ENCODE data around the gene KDM4C. TPM values are rescaled to one million over a fixed set of nuclear protein-coding genes. Genes with fewer than 3 reads are reported as not detected.

The KDM4C gene
- total and polyA plus RNA-seq, 2 donors (not counting 1 experiment from before 2014, with no cell fraction given), result 49.7 to 141 TPM

DNA sequence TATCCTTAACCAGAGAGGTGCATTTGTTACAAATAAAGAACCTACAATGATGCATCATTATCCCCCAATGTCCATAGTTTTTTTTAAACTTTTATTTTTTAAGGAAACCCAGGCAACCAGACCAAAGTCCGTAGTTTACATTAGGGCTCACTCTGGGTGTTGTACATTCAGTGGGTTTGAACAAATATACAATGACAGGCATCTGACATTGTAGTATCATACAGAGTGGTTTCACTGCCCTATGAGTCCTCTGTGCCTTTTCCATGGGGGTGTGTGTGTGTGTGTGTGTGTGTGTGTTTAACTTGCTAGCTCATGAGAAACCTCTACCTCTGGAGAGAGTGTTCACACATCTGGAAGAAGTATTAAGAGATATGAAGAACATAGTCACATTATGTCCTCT, 141.5 kb downstream of the KDM4C start:
- no peaks in the 10 kb centered on the region for H3K9me3 ChIP-seq (ENCODE audit: control extremely low read depth in 1 of 3, control insufficient read depth in 2 of 3, insufficient read depth in 1 of 3, low read length in 2 of 3)
- H3K4me3 Mint-ChIP-seq, result no peak overlapping the region
- peaks cover 5 to 51% of the 10 kb centered on the region in 2 experiments for H3K36me3 ChIP-seq (replicated peaks in 1 of 2; ENCODE audit: control extremely low read depth in 1 of 2, control insufficient read depth in 1 of 2, extremely low read depth in 1 of 2, insufficient read depth in 2 of 2, low read length in 1 of 2)
- no peak overlapping the region for H3K27ac ChIP-seq (ENCODE audit: low read length in 2 of 2)
- H3K79me2 ChIP-seq (ENCODE audit: control insufficient read depth, insufficient read depth, low read length), result peaks cover 77% of the 10 kb centered on the region
- no peak overlapping the region for H3K4me2 ChIP-seq (replicated peaks; ENCODE audit: low read depth, low read length, poor library complexity, severe bottlenecking)
- no peaks in the 10 kb centered on the region for H3K9me3 Mint-ChIP-seq (ENCODE audit: insufficient read depth)
- no peaks in the 10 kb centered on the region for H3K27me3 ChIP-seq (replicated peaks in 1 of 4; ENCODE audit: control extremely low read depth in 1 of 4, control insufficient read depth in 3 of 4, insufficient read depth in 4 of 4, low read length in 3 of 4)
- H3K27ac Mint-ChIP-seq, result no peak overlapping the region
- H3K4me1 ChIP-seq (ENCODE audit: control insufficient read depth in 2 of 2, insufficient read depth in 2 of 2, low read length in 2 of 2), result no peaks in the 10 kb centered on the region
- peaks cover 10% of the 10 kb centered on the region for H3K4me1 Mint-ChIP-seq
- TF ChIP-seq, protein P1, sequence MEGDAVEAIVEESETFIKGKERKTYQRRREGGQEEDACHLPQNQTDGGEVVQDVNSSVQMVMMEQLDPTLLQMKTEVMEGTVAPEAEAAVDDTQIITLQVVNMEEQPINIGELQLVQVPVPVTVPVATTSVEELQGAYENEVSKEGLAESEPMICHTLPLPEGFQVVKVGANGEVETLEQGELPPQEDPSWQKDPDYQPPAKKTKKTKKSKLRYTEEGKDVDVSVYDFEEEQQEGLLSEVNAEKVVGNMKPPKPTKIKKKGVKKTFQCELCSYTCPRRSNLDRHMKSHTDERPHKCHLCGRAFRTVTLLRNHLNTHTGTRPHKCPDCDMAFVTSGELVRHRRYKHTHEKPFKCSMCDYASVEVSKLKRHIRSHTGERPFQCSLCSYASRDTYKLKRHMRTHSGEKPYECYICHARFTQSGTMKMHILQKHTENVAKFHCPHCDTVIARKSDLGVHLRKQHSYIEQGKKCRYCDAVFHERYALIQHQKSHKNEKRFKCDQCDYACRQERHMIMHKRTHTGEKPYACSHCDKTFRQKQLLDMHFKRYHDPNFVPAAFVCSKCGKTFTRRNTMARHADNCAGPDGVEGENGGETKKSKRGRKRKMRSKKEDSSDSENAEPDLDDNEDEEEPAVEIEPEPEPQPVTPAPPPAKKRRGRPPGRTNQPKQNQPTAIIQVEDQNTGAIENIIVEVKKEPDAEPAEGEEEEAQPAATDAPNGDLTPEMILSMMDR (IDR thresholded peaks at IDR 0.05), result no peak
- TF ChIP-seq EZH2 (IDR thresholded peaks at IDR 0.05; ENCODE audit: borderline replicate concordance, insufficient read depth, low read depth, low read length, poor library complexity, severe bottlenecking), result no peak
- DNase-seq (no peak), ATAC-seq (ENCODE audit: low read depth) (no peak)
- no peak overlapping the region for H3K4me3 ChIP-seq (ENCODE audit: control extremely low read depth in 1 of 5, extremely low read depth in 1 of 5, insufficient read depth in 1 of 5, low read depth in 2 of 5, low read length in 4 of 5)
- no peak overlapping the region for H3K9ac ChIP-seq (ENCODE audit: low read length)
- intact Hi-C loops (cut with micrococcal nuclease), result no loop called here
- ChIA-PET POLR2A (interaction anchor here (0.7 kb wide), 1 partner anchor 14 kb away, joined by 5 read pairs; no protein-coding TSS in a partner anchor), CTCF (no interaction called here)
- H2AFZ ChIP-seq (ENCODE audit: insufficient read depth, low read depth, low read length, poor library complexity, severe bottlenecking), result no peak overlapping the region
- no peaks in the 10 kb centered on the region for H3K27me3 Mint-ChIP-seq
- peaks cover 44% of the 10 kb centered on the region for H4K20me1 ChIP-seq (ENCODE audit: control insufficient read depth, insufficient read depth, low read length, poor library complexity, severe bottlenecking)
- WGBS (ENCODE audit: insufficient coverage), result no CpG with 5 or more reads among the region's 1 CpG

DNA sequence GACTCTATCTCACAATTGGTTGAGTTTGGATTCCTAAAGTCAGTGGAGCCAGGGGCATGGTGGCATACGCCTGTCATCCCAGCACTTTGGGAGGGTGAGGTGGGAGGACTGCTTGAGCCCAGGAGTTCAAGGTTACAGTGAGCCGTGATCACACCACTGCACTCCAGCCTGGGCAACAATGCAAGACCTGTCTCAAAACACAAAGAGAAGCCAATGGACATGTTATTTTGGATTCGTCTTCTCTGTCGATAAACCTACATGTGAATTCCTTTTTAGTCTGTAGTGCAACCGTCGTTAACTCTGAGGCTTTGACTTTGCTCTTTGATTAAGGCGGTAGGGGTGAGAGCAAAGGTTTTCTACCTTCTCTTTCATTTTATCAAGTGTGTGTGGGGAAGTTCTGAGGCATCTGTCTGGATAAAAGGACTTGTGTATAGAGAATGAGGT, 142.7 kb downstream of the KDM4C start:
- Mint-ChIP-seq H3K9me3 (ENCODE audit: insufficient read depth) (no peaks in the 10 kb centered on the region), H3K4me1 (peaks cover 10% of the 10 kb centered on the region)
- no peak for DNase-seq

More for the DNA sequence above, 142.7 kb downstream of the KDM4C start:
- Histone ChIP-seq H2AFZ (ENCODE audit: insufficient read depth, low read depth, low read length, poor library complexity, severe bottlenecking) (no peak overlapping the region), H3K4me3 (ENCODE audit: control extremely low read depth in 1 of 5, extremely low read depth in 1 of 5, insufficient read depth in 1 of 5, low read depth in 2 of 5, low read length in 4 of 5) (no peak overlapping the region), H3K36me3 (replicated peaks in 1 of 2; ENCODE audit: control extremely low read depth in 1 of 2, control insufficient read depth in 1 of 2, extremely low read depth in 1 of 2, insufficient read depth in 2 of 2, low read length in 1 of 2) (peaks cover 1 to 40% of the 10 kb centered on the region in 2 experiments), H3K9me3 (ENCODE audit: control extremely low read depth in 1 of 3, control insufficient read depth in 2 of 3, insufficient read depth in 1 of 3, low read length in 2 of 3) (no peaks in the 10 kb centered on the region), H3K27me3 (replicated peaks in 1 of 4; ENCODE audit: control extremely low read depth in 1 of 4, control insufficient read depth in 3 of 4, insufficient read depth in 4 of 4, low read length in 3 of 4) (no peaks in the 10 kb centered on the region), H4K20me1 (ENCODE audit: control insufficient read depth, insufficient read depth, low read length, poor library complexity, severe bottlenecking) (peaks cover 50% of the 10 kb centered on the region), H3K27ac (ENCODE audit: low read length in 2 of 2) (no peak overlapping the region), H3K79me2 (ENCODE audit: control insufficient read depth, insufficient read depth, low read length) (peaks cover 76% of the 10 kb centered on the region), H3K4me2 (replicated peaks; ENCODE audit: low read depth, low read length, poor library complexity, severe bottlenecking) (no peak overlapping the region), H3K4me1 (ENCODE audit: control insufficient read depth in 2 of 2, insufficient read depth in 2 of 2, low read length in 2 of 2) (no peaks in the 10 kb centered on the region), H3K9ac (ENCODE audit: low read length) (no peak overlapping the region)
- WGBS (ENCODE audit: insufficient coverage), result 100% methylated on average over 1 of the region's 7 CpGs
- CTCF ChIA-PET, result interaction anchor here (0.6 to 1.1 kb wide), 2 partner anchors 11 to 119 kb away, joined by 3 to 4 read pairs; no protein-coding TSS in a partner anchor
- H3K27me3 Mint-ChIP-seq, result no peaks in the 10 kb centered on the region
- no peak for TF ChIP-seq EZH2 (IDR thresholded peaks at IDR 0.05; ENCODE audit: borderline replicate concordance, insufficient read depth, low read depth, low read length, poor library complexity, severe bottlenecking)
- TF ChIP-seq, protein P1 (IDR thresholded peaks at IDR 0.05), result no peak
- intact Hi-C loops (cut with micrococcal nuclease), result no loop called here
- H3K4me3 Mint-ChIP-seq, result no peak overlapping the region
- no peak overlapping the region for H3K27ac Mint-ChIP-seq
- POLR2A ChIA-PET, result no interaction called here
- ATAC-seq (ENCODE audit: low read depth), result no peak
